Measurements from ENCODE around the gene DDIAS.

GRCh38 chr11:82942376-82942775, 40.8 kb downstream of the DDIAS start:
- TF ChIP-seq CTCF (IDR thresholded peaks at IDR 0.05): no peak
- no peak for TF ChIP-seq POLR2A (IDR thresholded peaks at IDR 0.05)
- no peak for TF ChIP-seq EP300 (IDR thresholded peaks at IDR 0.05)
